ENCODE measurements around the gene MCC. TPM values are rescaled to one million over a fixed set of nuclear protein-coding genes. Genes with fewer than 3 reads are reported as not detected.

The MCC gene
- total and polyA plus RNA-seq, 4 donors, result 1.6 to 38.6 (median 11.2) TPM

DNA sequence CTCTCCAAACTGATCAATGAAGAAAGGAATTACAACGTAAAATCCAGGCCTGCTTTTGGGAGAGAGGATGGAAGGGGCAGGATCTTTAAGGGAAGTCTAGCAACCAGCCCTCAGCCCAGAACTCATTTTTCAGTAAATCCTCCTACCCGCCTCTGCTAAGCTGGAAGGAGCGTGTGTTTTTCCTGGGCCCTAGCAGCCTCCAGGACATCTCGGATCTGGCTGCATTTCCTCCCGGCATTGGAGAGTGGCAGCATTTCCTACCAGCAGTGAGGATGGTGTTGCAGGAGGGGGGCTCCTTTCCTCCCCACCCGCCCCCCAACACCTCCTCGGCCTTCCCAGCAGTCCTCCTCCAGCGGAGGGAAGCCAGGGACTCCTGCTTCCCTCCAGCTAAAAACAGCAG lies 457.1 kb downstream of the MCC start:
- DNase-seq, result no peak
- Histone ChIP-seq H3K36me3 (ENCODE audit: control insufficient read depth in 4 of 4, insufficient read depth in 4 of 4, low read length in 4 of 4) (peaks cover 10 to 17% (median 14%) of the 10 kb centered on the region in 4 donors), H3K27me3 (ENCODE audit: control insufficient read depth in 3 of 3, insufficient read depth in 3 of 3, low read length in 2 of 3) (no peaks in the 10 kb centered on the region), H3K4me1 (ENCODE audit: control insufficient read depth in 5 of 5, insufficient read depth in 5 of 5, low read length in 5 of 5) (peaks cover 0 to 9% (median 0%) of the 10 kb centered on the region in 5 donors), H3K27ac (ENCODE audit: low read depth in 1 of 2, low read length in 1 of 2) (no peak overlapping the region), H3K9me3 (ENCODE audit: control insufficient read depth in 4 of 4, insufficient read depth in 3 of 4, low read length in 3 of 4) (no peaks in the 10 kb centered on the region), H3K4me3 (no peak overlapping the region), H3K9ac (ENCODE audit: insufficient read depth in 1 of 2, low read length in 2 of 2) (no peak overlapping the region)
- 77 to 90% methylated on average over 8 of the region's 8 CpGs for WGBS, 2 donors
- no peak for ATAC-seq (ENCODE audit: insufficient read depth, low FRiP score)
- TF ChIP-seq, protein P1, sequence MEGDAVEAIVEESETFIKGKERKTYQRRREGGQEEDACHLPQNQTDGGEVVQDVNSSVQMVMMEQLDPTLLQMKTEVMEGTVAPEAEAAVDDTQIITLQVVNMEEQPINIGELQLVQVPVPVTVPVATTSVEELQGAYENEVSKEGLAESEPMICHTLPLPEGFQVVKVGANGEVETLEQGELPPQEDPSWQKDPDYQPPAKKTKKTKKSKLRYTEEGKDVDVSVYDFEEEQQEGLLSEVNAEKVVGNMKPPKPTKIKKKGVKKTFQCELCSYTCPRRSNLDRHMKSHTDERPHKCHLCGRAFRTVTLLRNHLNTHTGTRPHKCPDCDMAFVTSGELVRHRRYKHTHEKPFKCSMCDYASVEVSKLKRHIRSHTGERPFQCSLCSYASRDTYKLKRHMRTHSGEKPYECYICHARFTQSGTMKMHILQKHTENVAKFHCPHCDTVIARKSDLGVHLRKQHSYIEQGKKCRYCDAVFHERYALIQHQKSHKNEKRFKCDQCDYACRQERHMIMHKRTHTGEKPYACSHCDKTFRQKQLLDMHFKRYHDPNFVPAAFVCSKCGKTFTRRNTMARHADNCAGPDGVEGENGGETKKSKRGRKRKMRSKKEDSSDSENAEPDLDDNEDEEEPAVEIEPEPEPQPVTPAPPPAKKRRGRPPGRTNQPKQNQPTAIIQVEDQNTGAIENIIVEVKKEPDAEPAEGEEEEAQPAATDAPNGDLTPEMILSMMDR (IDR thresholded peaks at IDR 0.05; ENCODE audit: control extremely low read depth, extremely low read depth), result no peak

- H3K9ac ChIP-seq (ENCODE audit: insufficient read depth in 1 of 2, low read length in 2 of 2), result no peak overlapping the region
- no peaks in the 10 kb centered on the region for H3K9me3 ChIP-seq (ENCODE audit: control insufficient read depth in 4 of 4, insufficient read depth in 3 of 4, low read length in 3 of 4)
- WGBS, 2 donors, result 78 to 80% methylated on average over 6 of the region's 6 CpGs
- no peak overlapping the region for H3K27ac ChIP-seq (ENCODE audit: low read depth in 1 of 2, low read length in 1 of 2)
- H3K4me3 ChIP-seq, result no peak overlapping the region
- H3K27me3 ChIP-seq (ENCODE audit: control insufficient read depth in 3 of 3, insufficient read depth in 3 of 3, low read length in 2 of 3), result no peaks in the 10 kb centered on the region
- peaks cover 13 to 22% (median 15%) of the 10 kb centered on the region in 4 donors for H3K36me3 ChIP-seq (ENCODE audit: control insufficient read depth in 4 of 4, insufficient read depth in 4 of 4, low read length in 4 of 4)
- H3K4me1 ChIP-seq (ENCODE audit: control insufficient read depth in 5 of 5, insufficient read depth in 5 of 5, low read length in 5 of 5), result peaks cover 0 to 13% (median 0%) of the 10 kb centered on the region in 5 donors
- no peak for ATAC-seq (ENCODE audit: insufficient read depth, low FRiP score)
- no peak for DNase-seq
- TF ChIP-seq, protein P1 (IDR thresholded peaks at IDR 0.05; ENCODE audit: control extremely low read depth, extremely low read depth), result no peak
These were observed 458.6 kb downstream of the MCC start for GRCh38 chr5:113029614-113030013.

- Histone ChIP-seq H3K9me3 (ENCODE audit: control insufficient read depth in 4 of 4, insufficient read depth in 3 of 4, low read length in 3 of 4) (no peaks in the 10 kb centered on the region), H3K27me3 (ENCODE audit: control insufficient read depth in 3 of 3, insufficient read depth in 3 of 3, low read length in 2 of 3) (no peaks in the 10 kb centered on the region), H3K36me3 (ENCODE audit: control insufficient read depth in 4 of 4, insufficient read depth in 4 of 4, low read length in 4 of 4) (peaks cover 13 to 22% (median 16%) of the 10 kb centered on the region in 4 donors), H3K9ac (ENCODE audit: insufficient read depth in 1 of 2, low read length in 2 of 2) (no peak overlapping the region), H3K4me3 (no peak overlapping the region), H3K27ac (ENCODE audit: low read depth in 1 of 2, low read length in 1 of 2) (no peak overlapping the region), H3K4me1 (ENCODE audit: control insufficient read depth in 5 of 5, insufficient read depth in 5 of 5, low read length in 5 of 5) (peaks cover 0 to 18% (median 9%) of the 10 kb centered on the region in 5 donors)
- DNase-seq, result no peak
- 89 to 94% methylated on average over 5 of the region's 5 CpGs for WGBS, 2 donors
- TF ChIP-seq, protein P1 (IDR thresholded peaks at IDR 0.05; ENCODE audit: control extremely low read depth, extremely low read depth), result no peak
- ATAC-seq (ENCODE audit: insufficient read depth, low FRiP score), result no peak
These were observed 460.8 kb downstream of the MCC start for GRCh38 chr5:113027431-113027830.

GRCh38 chr5:113027015-113027414 lies 461.2 kb downstream of the MCC start:
- Histone ChIP-seq H3K36me3 (ENCODE audit: control insufficient read depth in 4 of 4, insufficient read depth in 4 of 4, low read length in 4 of 4) (peaks cover 13 to 22% (median 16%) of the 10 kb centered on the region in 4 donors), H3K4me1 (ENCODE audit: control insufficient read depth in 5 of 5, insufficient read depth in 5 of 5, low read length in 5 of 5) (peaks cover 0 to 18% (median 9%) of the 10 kb centered on the region in 5 donors), H3K27ac (ENCODE audit: low read depth in 1 of 2, low read length in 1 of 2) (no peak overlapping the region), H3K27me3 (ENCODE audit: control insufficient read depth in 3 of 3, insufficient read depth in 3 of 3, low read length in 2 of 3) (no peaks in the 10 kb centered on the region), H3K9ac (ENCODE audit: insufficient read depth in 1 of 2, low read length in 2 of 2) (no peak overlapping the region), H3K9me3 (ENCODE audit: control insufficient read depth in 4 of 4, insufficient read depth in 3 of 4, low read length in 3 of 4) (no peaks in the 10 kb centered on the region), H3K4me3 (no peak overlapping the region)
- ATAC-seq (ENCODE audit: insufficient read depth, low FRiP score) (no peak), DNase-seq (no peak)
- TF ChIP-seq, protein P1 (IDR thresholded peaks at IDR 0.05; ENCODE audit: control extremely low read depth, extremely low read depth), result no peak
- 89 to 90% methylated on average over 8 of the region's 8 CpGs for WGBS, 2 donors
